Keratinocyte (primary cell): Measurements from ENCODE around the gene CREB5. TPM values are rescaled to one million over a fixed set of nuclear protein-coding genes. Genes with fewer than 3 reads are reported as not detected.

Experiments
- DNase-seq: peaks from one replicate; pipeline ENCODE4 v3.0.0-alpha.2; 2011; ENCODE audit warnings: low read depth, missing footprints, low spot score
- FAIRE-seq: peaks from 2 replicates; lab custom pipeline; 2011; peaks lifted over from hg19 to GRCh38; lab: Jason Lieb, UNC
- H2AFZ ChIP-seq: 2 replicates; pipeline ENCODE4 v1.6.0; 2012; ENCODE audit warnings: low read length, control low read depth, inconsistent platforms; ENCODE audit not compliant: control insufficient read depth
- H3K27ac ChIP-seq: 2 replicates; pipeline ENCODE4 v1.5.1; 2011; ENCODE audit warnings: low read length; ENCODE audit not compliant: control insufficient read depth, insufficient read depth
- H3K27me3 ChIP-seq: 3 replicates; pipeline ENCODE4 v1.6.0; 2011; ENCODE audit warnings: low read length; ENCODE audit not compliant: control insufficient read depth, insufficient read depth; ENCODE audit errors: extremely low read depth
- H3K36me3 ChIP-seq, 2 experiments: 2 replicates in 1 of 2; 3 replicates in 1 of 2; pipeline ENCODE4 v1.5.1; 2011; ENCODE audit warnings: low read length in 2 of 2, mild to moderate bottlenecking in 1 of 2; ENCODE audit not compliant: control insufficient read depth in 2 of 2, insufficient read depth in 2 of 2; ENCODE audit errors: extremely low read depth in 1 of 2
- H3K4me1 ChIP-seq: 3 replicates; pipeline ENCODE4 v1.5.1; 2011; ENCODE audit warnings: low read length; ENCODE audit not compliant: control insufficient read depth, insufficient read depth; ENCODE audit errors: extremely low read depth
- H3K4me2 ChIP-seq: 3 replicates; pipeline ENCODE4 v1.6.0; 2011; ENCODE audit warnings: low read depth, low read length; ENCODE audit not compliant: control insufficient read depth, insufficient read depth; ENCODE audit errors: extremely low read depth
- H3K4me3 ChIP-seq, 3 experiments: fragments of 200-600 bp in 1 of 3; sonication (generic) in 1 of 3; 2 replicates in 2 of 3; 3 replicates in 1 of 3; pipeline ENCODE4 v1.5.1; 2011 to 2016; ENCODE audit warnings: low read length in 3 of 3, mild to moderate bottlenecking in 3 of 3, control low read depth in 2 of 3, inconsistent platforms in 1 of 3, low read depth in 1 of 3, mixed read lengths in 1 of 3, mixed run types in 1 of 3, moderate library complexity in 1 of 3; ENCODE audit not compliant: control insufficient read depth in 2 of 3, insufficient read depth in 2 of 3; ENCODE audit errors: extremely low read depth in 1 of 3
- H3K79me2 ChIP-seq: 2 replicates; pipeline ENCODE4 v1.6.0; 2012; ENCODE audit warnings: low read length; ENCODE audit not compliant: control insufficient read depth, insufficient read depth
- H3K9ac ChIP-seq: 3 replicates; pipeline ENCODE4 v1.6.0; 2011; ENCODE audit warnings: low read length; ENCODE audit not compliant: control insufficient read depth, insufficient read depth; ENCODE audit errors: extremely low read depth
- H3K9me1 ChIP-seq: 3 replicates; pipeline ENCODE4 v1.6.0; 2011; ENCODE audit warnings: low read length; ENCODE audit not compliant: control insufficient read depth, insufficient read depth; ENCODE audit errors: extremely low read depth
- H3K9me3 ChIP-seq: 2 replicates; pipeline ENCODE4 v1.5.1; 2012; ENCODE audit warnings: low read depth, low read length; ENCODE audit not compliant: control insufficient read depth
- H4K20me1 ChIP-seq: 3 replicates; pipeline ENCODE4 v1.6.0; 2011; ENCODE audit warnings: low read length; ENCODE audit not compliant: control insufficient read depth, insufficient read depth; ENCODE audit errors: extremely low read depth
- EZH2 ChIP-seq: IDR thresholded peaks from one replicate; pipeline ENCODE4 v1.6.1; 2012; ENCODE audit warnings: inconsistent platforms, mild to moderate bottlenecking, low read length, moderate library complexity
- dilution Hi-C: fragments of 300-500 bp; cut with MboI; formaldehyde crosslinking; loops from one replicate; pipeline ENCODE4 v1.7.0; 2020; ENCODE audit warnings: low sequenced_read_pairs; ENCODE audit not compliant: extremely low pct_ligation_motif_present
- polyA plus RNA-seq, 5 experiments: library from polyadenylated mRNA; depleted of rRNA in 3 of 5; stranded (reverse) in 3 of 5; stranded (forward) in 1 of 5; unstranded in 1 of 5; fragments of >200 nt; gene quantifications; 1 replicate in 1 of 5; 2 replicates in 3 of 5; 3 replicates in 1 of 5; pipeline versions ENCODE4 v1.2.1 to v1.2.3, GENCODE V29; 2011 to 2012; ENCODE audit warnings: missing spikeins in 2 of 5, low read depth in 1 of 5, low replicate concordance in 1 of 5
- TF ChIP-seq, protein P1 (sequence below), 3 experiments: IDR thresholded peaks in 1 of 3; conservative IDR thresholded peaks in 1 of 3; optimal IDR thresholded peaks in 1 of 3; 2 replicates in 2 of 3; 3 replicates in 1 of 3; pipeline versions ENCODE3 to v1.5.1; 2011; ENCODE audit warnings: low read length in 3 of 3, mild to moderate bottlenecking in 3 of 3, moderate library complexity in 2 of 3, control low read depth in 1 of 3, inconsistent platforms in 1 of 3; ENCODE audit not compliant: insufficient read depth in 2 of 3; ENCODE audit errors: extremely low read depth in 1 of 3

Gene CREB5
- polyA plus RNA-seq, 1 donor (not counting 4 experiments of a cell fraction or from before 2014, with no cell fraction given), result 7.9 TPM

- TF ChIP-seq EZH2, result no peak
- TF ChIP-seq, protein P1, sequence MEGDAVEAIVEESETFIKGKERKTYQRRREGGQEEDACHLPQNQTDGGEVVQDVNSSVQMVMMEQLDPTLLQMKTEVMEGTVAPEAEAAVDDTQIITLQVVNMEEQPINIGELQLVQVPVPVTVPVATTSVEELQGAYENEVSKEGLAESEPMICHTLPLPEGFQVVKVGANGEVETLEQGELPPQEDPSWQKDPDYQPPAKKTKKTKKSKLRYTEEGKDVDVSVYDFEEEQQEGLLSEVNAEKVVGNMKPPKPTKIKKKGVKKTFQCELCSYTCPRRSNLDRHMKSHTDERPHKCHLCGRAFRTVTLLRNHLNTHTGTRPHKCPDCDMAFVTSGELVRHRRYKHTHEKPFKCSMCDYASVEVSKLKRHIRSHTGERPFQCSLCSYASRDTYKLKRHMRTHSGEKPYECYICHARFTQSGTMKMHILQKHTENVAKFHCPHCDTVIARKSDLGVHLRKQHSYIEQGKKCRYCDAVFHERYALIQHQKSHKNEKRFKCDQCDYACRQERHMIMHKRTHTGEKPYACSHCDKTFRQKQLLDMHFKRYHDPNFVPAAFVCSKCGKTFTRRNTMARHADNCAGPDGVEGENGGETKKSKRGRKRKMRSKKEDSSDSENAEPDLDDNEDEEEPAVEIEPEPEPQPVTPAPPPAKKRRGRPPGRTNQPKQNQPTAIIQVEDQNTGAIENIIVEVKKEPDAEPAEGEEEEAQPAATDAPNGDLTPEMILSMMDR (optimal IDR thresholded peaks at IDR 0.05 in 1 of 3, IDR thresholded peaks at IDR 0.05 in 1 of 3, conservative IDR thresholded peaks at IDR 0.05 in 1 of 3; ENCODE audit: extremely low read depth in 1 of 3, insufficient read depth in 2 of 3, low read length in 3 of 3), result no peak
- Histone ChIP-seq H4K20me1 (no peaks in the 10 kb centered on the region), H3K4me2 (no peak overlapping the region), H2AFZ (no peak overlapping the region), H3K79me2 (no peaks in the 10 kb centered on the region), H3K9me1 (no peaks in the 10 kb centered on the region), H3K9me3 (no peaks in the 10 kb centered on the region), H3K27me3 (peaks cover 5% of the 10 kb centered on the region), H3K9ac (no peak overlapping the region), H3K36me3 (no peaks in the 10 kb centered on the region), H3K4me3 (no peak overlapping the region), H3K4me1 (no peaks in the 10 kb centered on the region), H3K27ac (no peak overlapping the region)
- dilution Hi-C loops, result no loop called here
- DNase-seq (no peak), FAIRE-seq (no peak)
Measured at GRCh38 chr7:28871077-28871476, 458.8 kb downstream of the CREB5 start.

DNA sequence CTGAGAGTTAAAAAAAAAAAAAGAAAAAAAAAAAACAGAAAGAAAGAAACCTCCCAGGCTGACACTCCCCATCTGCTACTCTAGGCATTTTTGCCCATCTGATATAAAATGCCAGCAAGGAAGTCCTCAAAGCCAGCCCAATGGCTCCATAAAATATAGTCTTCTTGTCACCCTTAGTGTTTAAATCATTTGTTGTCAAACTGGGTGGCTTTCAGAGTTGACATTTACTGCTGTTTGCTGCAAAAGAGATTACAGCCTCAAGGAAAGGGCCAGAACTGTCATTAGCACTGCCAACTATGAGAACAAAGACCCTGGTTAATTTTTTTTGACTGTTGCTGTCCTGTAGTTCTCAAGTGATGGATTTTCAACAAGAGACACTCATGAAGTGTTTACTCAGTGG is 459.3 kb downstream of the CREB5 start:
- DNase-seq, result no peak
- no peaks in the 10 kb centered on the region for H3K9me3 ChIP-seq
- no peak overlapping the region for H3K27ac ChIP-seq
- no peaks in the 10 kb centered on the region for H3K4me1 ChIP-seq
- no peak overlapping the region for H2AFZ ChIP-seq
- H3K36me3 ChIP-seq, result no peaks in the 10 kb centered on the region
- dilution Hi-C loops, result no loop called here
- H3K9ac ChIP-seq, result no peak overlapping the region
- H3K9me1 ChIP-seq, result no peaks in the 10 kb centered on the region
- no peak overlapping the region for H3K4me3 ChIP-seq
- H4K20me1 ChIP-seq, result no peaks in the 10 kb centered on the region
- TF ChIP-seq, protein P1 (optimal IDR thresholded peaks at IDR 0.05 in 1 of 3, IDR thresholded peaks at IDR 0.05 in 1 of 3, conservative IDR thresholded peaks at IDR 0.05 in 1 of 3; ENCODE audit: extremely low read depth in 1 of 3, insufficient read depth in 2 of 3, low read length in 3 of 3), result no peak
- no peak for TF ChIP-seq EZH2
- peaks cover under 1% of the 10 kb centered on the region for H3K27me3 ChIP-seq
- no peak for FAIRE-seq
- no peaks in the 10 kb centered on the region for H3K79me2 ChIP-seq
- H3K4me2 ChIP-seq, result no peak overlapping the region
